Stomach (tissue), 4 donors: ENCODE data around the gene GRB7.

Experiments
- CTCF ChIP-seq, 7 experiments: fragments of 450-650 bp in 4 of 7; fragments of 200-600 bp in 3 of 7; sonication (generic) in 3 of 7; IDR thresholded peaks; one replicate each; pipeline ENCODE4 v1.5.1; 2016 to 2019; ENCODE audit warnings: antibody characterized with exemption in 7 of 7, control low read depth in 2 of 7, mild to moderate bottlenecking in 1 of 7
- EP300 ChIP-seq: sonication (generic); formaldehyde crosslinking; IDR thresholded peaks from one replicate; pipeline ENCODE4 v1.6.1; 2017; ENCODE audit warnings: antibody characterized with exemption
- POLR2A ChIP-seq, 4 donors: fragments of 450-650 bp; IDR thresholded peaks; one replicate each; pipeline ENCODE4 v1.6.1; 2016; ENCODE audit warnings: antibody characterized with exemption in 4 of 4, control low read depth in 2 of 4, mild to moderate bottlenecking in 1 of 4, moderate library complexity in 1 of 4
- POLR2AphosphoS5 ChIP-seq, 3 donors: sonication (generic); formaldehyde crosslinking; IDR thresholded peaks; one replicate each; pipeline ENCODE4 v1.6.1; 2016; ENCODE audit warnings: antibody characterized with exemption in 3 of 3

DNA sequence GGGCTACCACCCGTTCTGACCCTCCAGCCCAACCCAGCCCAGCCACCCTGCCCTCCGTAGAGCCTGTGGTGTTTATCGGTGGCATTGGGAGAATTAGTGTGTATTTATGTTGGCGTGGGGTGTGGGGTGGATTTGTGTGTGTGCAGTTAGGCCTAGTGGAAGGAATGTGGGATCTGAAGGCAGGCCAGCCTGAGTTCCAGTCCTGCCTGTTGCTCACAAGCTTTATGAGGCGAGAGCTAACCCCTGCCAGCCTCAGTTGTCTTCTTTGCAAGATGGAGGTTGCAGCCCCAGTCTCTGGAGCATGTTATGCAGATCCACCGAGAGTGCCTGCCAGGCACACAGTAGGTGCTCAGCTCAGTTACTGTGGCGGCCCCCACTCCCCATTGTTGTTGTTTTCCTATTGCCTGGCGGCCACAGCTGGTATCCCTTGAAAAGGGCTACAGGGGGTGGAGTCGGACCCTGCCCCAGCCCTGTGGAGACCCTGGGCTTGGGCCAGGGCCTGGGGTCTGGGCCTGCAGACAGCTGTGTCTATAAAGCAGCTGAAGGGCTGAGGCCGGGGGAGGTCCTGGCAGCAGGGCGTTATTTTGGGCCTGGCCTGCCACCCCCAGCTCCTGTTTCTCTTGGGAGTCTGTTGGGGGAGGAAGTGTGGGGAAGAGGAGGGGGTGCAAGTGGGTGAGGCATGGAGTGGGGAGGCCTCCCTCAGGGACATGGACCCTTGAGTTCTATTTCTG is 32.8 kb upstream of the GRB7 start:
- TF ChIP-seq POLR2A (IDR thresholded peaks at IDR 0.05): no peak
- TF ChIP-seq CTCF (IDR thresholded peaks at IDR 0.05): peak in 5 of 7 experiments; percentile 7 to 71 (median 43)
- peak in 2 of 3 donors; percentile 35 to 71 for TF ChIP-seq POLR2AphosphoS5 (IDR thresholded peaks at IDR 0.05)
- no peak for TF ChIP-seq EP300
